ENCODE data around the gene IL27RA. TPM values are rescaled to one million over a fixed set of nuclear protein-coding genes. Genes with fewer than 3 reads are reported as not detected.

IL27RA gene
- total RNA-seq, 1 experiment from 2014 or later = 14.2 TPM

DNA sequence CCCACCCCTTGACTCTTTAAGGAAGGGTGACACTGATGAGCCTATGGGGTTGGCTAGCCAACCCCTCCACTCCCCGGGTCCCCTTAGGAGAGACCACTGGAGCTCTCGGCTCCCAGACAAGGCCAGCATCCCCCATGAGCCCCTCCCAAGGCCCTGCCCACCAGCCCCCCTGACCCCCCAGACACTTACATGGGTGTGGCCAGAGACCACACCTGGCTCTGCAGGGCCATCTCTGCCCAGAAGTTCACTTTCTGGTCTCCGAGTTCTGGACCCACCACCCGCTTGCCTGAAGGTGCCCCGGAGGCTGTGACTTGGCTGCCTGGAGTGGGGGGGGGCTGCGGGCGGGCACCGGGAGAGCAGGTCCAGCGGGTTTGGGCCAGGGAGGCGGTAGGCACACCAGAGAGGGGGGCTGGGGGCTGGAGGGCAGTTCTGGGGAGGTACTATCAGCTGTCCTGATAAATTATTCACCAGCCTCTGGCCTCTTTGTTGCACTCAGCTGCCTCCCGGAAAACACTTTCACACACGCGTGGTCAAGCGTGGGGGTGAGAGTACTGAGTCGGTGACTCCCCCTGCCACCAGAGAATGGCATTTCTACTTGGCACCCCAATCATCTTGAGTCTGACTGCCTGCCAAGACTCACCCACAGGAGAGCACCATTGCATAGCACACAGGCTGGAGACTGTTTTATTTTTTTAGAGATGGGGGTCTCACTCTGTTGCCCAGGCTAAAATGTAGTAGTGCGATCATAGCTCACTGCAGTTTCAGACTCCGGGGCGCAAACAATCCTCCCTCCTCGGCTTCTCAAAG, 30.4 kb downstream of the IL27RA start, which contains the start of gene PALM3:
PALM3 (minus strand) TSS at position 326 of the 807 bp plus-strand sequence; CDS start at position 230, 96 bp downstream.
- Histone ChIP-seq H3K4me2 (ENCODE audit: low read length) (peak within 1 kb of the TSS; percentile 60), H3K4me1 (ENCODE audit: insufficient read depth, low read length) (peaks cover 21% of the 10 kb centered on the region), H3F3A (ENCODE audit: low read length, unreplicated experiment) (no peaks in the 10 kb centered on the region), H3K27me3 (ENCODE audit: low read length) (no peaks in the 10 kb centered on the region), H3K36me3 (ENCODE audit: low read depth, low read length) (no peaks in the 10 kb centered on the region), H3K9ac (ENCODE audit: low read length) (no peak within 1 kb of the TSS), H3K27ac (ENCODE audit: low read length) (no peak within 1 kb of the TSS), H3K79me2 (ENCODE audit: low read length) (no peaks in the 10 kb centered on the region), H2AFZ (ENCODE audit: low read length) (no peak within 1 kb of the TSS; the same call in 1 of the 2 replicates), H3K9me2 (replicated peaks; ENCODE audit: low read length) (no peaks in the 10 kb centered on the region), H3K4me3 (ENCODE audit: low read length) (no peak within 1 kb of the TSS), H3K9me3 (ENCODE audit: low read length) (no peaks in the 10 kb centered on the region), H4K20me1 (ENCODE audit: low read length) (no peaks in the 10 kb centered on the region)
- no TSS peak for BruUV-seq (replicated peaks)
- intact Hi-C loops (cut with micrococcal nuclease) = no loop called here
- POLR2A ChIA-PET (ENCODE audit: unreplicated experiment) = no interaction called here
- ATAC-seq (peak; percentile 34), DNase-seq (peak; percentile 52)
- CTCF ChIA-PET = interaction anchor here (0.6 kb wide), 1 partner anchor 147 kb away, joined by 7 read pairs; no protein-coding TSS in a partner anchor
- TF ChIP-seq EZH2 (IDR thresholded peaks at IDR 0.05; ENCODE audit: low read length, unreplicated experiment) = no peak
- TF ChIP-seq, protein P1, sequence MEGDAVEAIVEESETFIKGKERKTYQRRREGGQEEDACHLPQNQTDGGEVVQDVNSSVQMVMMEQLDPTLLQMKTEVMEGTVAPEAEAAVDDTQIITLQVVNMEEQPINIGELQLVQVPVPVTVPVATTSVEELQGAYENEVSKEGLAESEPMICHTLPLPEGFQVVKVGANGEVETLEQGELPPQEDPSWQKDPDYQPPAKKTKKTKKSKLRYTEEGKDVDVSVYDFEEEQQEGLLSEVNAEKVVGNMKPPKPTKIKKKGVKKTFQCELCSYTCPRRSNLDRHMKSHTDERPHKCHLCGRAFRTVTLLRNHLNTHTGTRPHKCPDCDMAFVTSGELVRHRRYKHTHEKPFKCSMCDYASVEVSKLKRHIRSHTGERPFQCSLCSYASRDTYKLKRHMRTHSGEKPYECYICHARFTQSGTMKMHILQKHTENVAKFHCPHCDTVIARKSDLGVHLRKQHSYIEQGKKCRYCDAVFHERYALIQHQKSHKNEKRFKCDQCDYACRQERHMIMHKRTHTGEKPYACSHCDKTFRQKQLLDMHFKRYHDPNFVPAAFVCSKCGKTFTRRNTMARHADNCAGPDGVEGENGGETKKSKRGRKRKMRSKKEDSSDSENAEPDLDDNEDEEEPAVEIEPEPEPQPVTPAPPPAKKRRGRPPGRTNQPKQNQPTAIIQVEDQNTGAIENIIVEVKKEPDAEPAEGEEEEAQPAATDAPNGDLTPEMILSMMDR (conservative IDR thresholded peaks at IDR 0.05; ENCODE audit: low read depth, low read length) = no peak
- TF ChIP-seq EZH2phosphoT487 (IDR thresholded peaks at IDR 0.05; ENCODE audit: borderline replicate concordance, low read length) = no peak

DNA sequence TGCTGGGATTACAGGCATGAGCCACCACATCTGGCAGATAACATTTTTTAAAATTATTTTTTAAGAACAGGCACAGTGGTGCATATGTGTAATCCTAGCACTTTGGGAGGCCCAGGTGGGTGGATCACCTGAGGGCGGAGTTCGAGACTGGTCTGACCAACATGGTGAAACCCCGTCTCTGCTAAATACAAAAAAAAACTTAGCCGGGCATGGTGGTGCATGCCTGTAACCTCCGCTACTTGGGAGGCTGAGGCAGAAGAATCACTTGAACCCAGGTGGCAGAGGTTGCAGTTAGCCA, 30.9 kb downstream of the IL27RA start:
- ChIA-PET POLR2A (ENCODE audit: unreplicated experiment) (no interaction called here), CTCF (no interaction called here)
- no TSS peak for BruUV-seq (replicated peaks)
- Histone ChIP-seq H3K27ac (ENCODE audit: low read length) (no peak overlapping the region), H3K9me3 (ENCODE audit: low read length) (no peaks in the 10 kb centered on the region), H3K79me2 (ENCODE audit: low read length) (no peaks in the 10 kb centered on the region), H2AFZ (ENCODE audit: low read length) (no peak overlapping the region), H3K4me3 (ENCODE audit: low read length) (no peak overlapping the region), H3K27me3 (ENCODE audit: low read length) (no peaks in the 10 kb centered on the region), H3K9me2 (replicated peaks; ENCODE audit: low read length) (no peaks in the 10 kb centered on the region), H3F3A (ENCODE audit: low read length, unreplicated experiment) (no peaks in the 10 kb centered on the region), H3K4me2 (ENCODE audit: low read length) (0 out of 2 replicates have a peak overlapping the region, but pooled peaks have one; percentile 60), H4K20me1 (ENCODE audit: low read length) (no peaks in the 10 kb centered on the region), H3K4me1 (ENCODE audit: insufficient read depth, low read length) (peaks cover 21% of the 10 kb centered on the region), H3K36me3 (ENCODE audit: low read depth, low read length) (no peaks in the 10 kb centered on the region), H3K9ac (ENCODE audit: low read length) (no peak overlapping the region)
- ATAC-seq = no peak
- DNase-seq = no peak
- TF ChIP-seq EZH2 (IDR thresholded peaks at IDR 0.05; ENCODE audit: low read length, unreplicated experiment) (no peak), EZH2phosphoT487 (IDR thresholded peaks at IDR 0.05; ENCODE audit: borderline replicate concordance, low read length) (no peak)
- TF ChIP-seq, protein P1 (conservative IDR thresholded peaks at IDR 0.05; ENCODE audit: low read depth, low read length) = no peak
- intact Hi-C loops (cut with micrococcal nuclease) = no loop called here

DNA sequence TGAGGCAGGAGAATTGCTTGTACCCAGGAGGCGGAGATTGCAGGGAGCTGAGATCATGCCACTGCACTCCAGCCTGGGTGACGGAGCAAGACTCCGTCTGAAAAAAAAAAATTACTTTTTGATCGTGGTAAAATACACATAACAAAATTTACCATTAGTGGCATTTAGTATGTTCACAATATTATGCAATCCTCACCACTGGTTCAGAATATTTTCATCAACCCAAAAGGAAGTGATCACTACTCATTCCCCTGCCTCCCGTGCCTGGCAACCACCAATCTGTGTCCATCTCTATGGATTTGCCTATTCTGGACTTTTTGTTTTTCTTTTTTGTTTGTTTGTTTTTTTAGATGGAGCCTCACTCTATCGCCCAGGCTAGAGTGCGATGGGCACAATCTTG, 31.5 kb downstream of the IL27RA start:
- CTCF ChIA-PET = no interaction called here
- Histone ChIP-seq H3K27me3 (ENCODE audit: low read length) (no peaks in the 10 kb centered on the region), H3K79me2 (ENCODE audit: low read length) (no peaks in the 10 kb centered on the region), H3K27ac (ENCODE audit: low read length) (no peak overlapping the region), H3K4me2 (ENCODE audit: low read length) (no peak overlapping the region), H3K4me1 (ENCODE audit: insufficient read depth, low read length) (peaks cover 17% of the 10 kb centered on the region), H3K36me3 (ENCODE audit: low read depth, low read length) (no peaks in the 10 kb centered on the region), H2AFZ (ENCODE audit: low read length) (no peak overlapping the region), H4K20me1 (ENCODE audit: low read length) (no peaks in the 10 kb centered on the region), H3K9me2 (replicated peaks; ENCODE audit: low read length) (no peaks in the 10 kb centered on the region), H3K9me3 (ENCODE audit: low read length) (no peaks in the 10 kb centered on the region), H3K9ac (ENCODE audit: low read length) (no peak overlapping the region), H3F3A (ENCODE audit: low read length, unreplicated experiment) (no peaks in the 10 kb centered on the region), H3K4me3 (ENCODE audit: low read length) (no peak overlapping the region)
- TF ChIP-seq EZH2phosphoT487 (IDR thresholded peaks at IDR 0.05; ENCODE audit: borderline replicate concordance, low read length) (no peak), EZH2 (IDR thresholded peaks at IDR 0.05; ENCODE audit: low read length, unreplicated experiment) (no peak)
- TF ChIP-seq, protein P1 (conservative IDR thresholded peaks at IDR 0.05; ENCODE audit: low read depth, low read length) = no peak
- POLR2A ChIA-PET (ENCODE audit: unreplicated experiment) = no interaction called here
- intact Hi-C loops (cut with micrococcal nuclease) = no loop called here
- ATAC-seq (no peak), DNase-seq (no peak)
- no TSS peak for BruUV-seq (replicated peaks)
